H1 (cell line): Measurements from ENCODE around the gene UGGT2. TPM values are rescaled to one million over a fixed set of nuclear protein-coding genes. Genes with fewer than 3 reads are reported as not detected.

ENCODE experiments used
- CTCF ChIA-PET: fragments of 300-600 bp; sonication (Branson Sonifier 250); formaldehyde crosslinking; loops from one replicate; lab custom pipeline; 2021; ENCODE audit not compliant: partially characterized antibody; lab: Charles Lee
- POLR2A ChIA-PET: fragments of 300-600 bp; sonication (Branson Sonifier 250); formaldehyde crosslinking; loops from one replicate; lab custom pipeline; 2021; ENCODE audit warnings: inconsistent platforms; ENCODE audit not compliant: partially characterized antibody; lab: Charles Lee
- DNase-seq, 2 experiments: peaks; one replicate each; pipeline versions ENCODE4 v3.0.0 to v3.0.0-alpha.2; 2010 to 2022; ENCODE audit warnings: low spot score in 2 of 2, low read depth in 1 of 2, mixed read lengths in 1 of 2
- FAIRE-seq: peaks from 2 replicates; lab custom pipeline; 2011; peaks lifted over from hg19 to GRCh38; lab: Jason Lieb, UNC
- H2AFZ ChIP-seq: 2 replicates; pipeline ENCODE4 v1.8.1; 2012; ENCODE audit warnings: low read length, inconsistent platforms
- H2AK5ac ChIP-seq: 2 replicates; pipeline ENCODE4 v1.6.1; 2013; ENCODE audit warnings: low read depth, low read length
- H2BK120ac ChIP-seq: replicated peaks from 2 replicates; pipeline ENCODE3; 2013; ENCODE audit warnings: low read depth, low read length, inconsistent platforms
- H2BK12ac ChIP-seq: 2 replicates; pipeline ENCODE4 v1.6.1; 2013; ENCODE audit warnings: low read depth, low read length
- H2BK15ac ChIP-seq: 2 replicates; pipeline ENCODE4 v1.6.1; 2013; ENCODE audit warnings: low read length
- H2BK20ac ChIP-seq: 2 replicates; pipeline ENCODE4 v1.6.1; 2013; ENCODE audit warnings: low read length
- H2BK5ac ChIP-seq: 2 replicates; pipeline ENCODE4 v1.6.1; 2013; ENCODE audit warnings: low read depth, low read length
- H3K14ac ChIP-seq: 2 replicates; pipeline ENCODE4 v1.6.1; 2013; ENCODE audit warnings: inconsistent platforms; ENCODE audit not compliant: insufficient read length
- H3K18ac ChIP-seq: 2 replicates; pipeline ENCODE4 v1.6.1; 2013; ENCODE audit warnings: low read length; ENCODE audit errors: extremely low read depth
- H3K23ac ChIP-seq: 2 replicates; pipeline ENCODE4 v1.6.1; 2013; ENCODE audit warnings: inconsistent platforms; ENCODE audit not compliant: insufficient read length
- H3K23me2 ChIP-seq: 2 replicates; pipeline ENCODE4 v1.6.1; 2013; ENCODE audit warnings: low read depth, low read length
- H3K27ac ChIP-seq: 2 replicates; pipeline ENCODE4 v1.6.1; 2011; ENCODE audit warnings: low read depth, low read length, inconsistent platforms
- H3K27me3 ChIP-seq, 4 experiments: replicated peaks in 1 of 4; 1 replicate in 1 of 4; 2 replicates in 3 of 4; pipeline versions ENCODE4 v1.6.1 to v1.8.1; 2011 to 2013; ENCODE audit warnings: low read length in 3 of 4, mild to moderate bottlenecking in 3 of 4, inconsistent platforms in 2 of 4, mixed read lengths in 2 of 4, moderate library complexity in 1 of 4; ENCODE audit not compliant: control insufficient read depth in 3 of 4, insufficient read depth in 3 of 4; ENCODE audit errors: extremely low read depth in 1 of 4
- H3K36me3 ChIP-seq, 4 experiments: 2 replicates each; pipeline versions ENCODE4 v1.6.1 to v1.8.1; 2011 to 2013; ENCODE audit warnings: mild to moderate bottlenecking in 4 of 4, low read length in 3 of 4, moderate library complexity in 2 of 4, control low read depth in 1 of 4, inconsistent platforms in 1 of 4; ENCODE audit not compliant: insufficient read depth in 4 of 4, control insufficient read depth in 2 of 4
- H3K4ac ChIP-seq: replicated peaks from 2 replicates; pipeline ENCODE3; 2013; ENCODE audit warnings: low read length, low read depth, mixed read lengths, inconsistent platforms; ENCODE audit not compliant: insufficient read length
- H3K4me1 ChIP-seq, 4 experiments: replicated peaks in 1 of 4; 1 replicate in 1 of 4; 2 replicates in 3 of 4; pipeline versions ENCODE4 v1.6.1 to v1.8.1; 2011 to 2013; ENCODE audit warnings: low read length in 3 of 4, inconsistent platforms in 2 of 4, mixed read lengths in 1 of 4; ENCODE audit not compliant: insufficient read depth in 4 of 4, control insufficient read depth in 3 of 4
- H3K4me2 ChIP-seq, 2 experiments: 2 replicates each; pipeline versions ENCODE4 v1.6.1 to v1.8.1; 2011 to 2013; ENCODE audit warnings: low read depth in 2 of 2, low read length in 2 of 2, control low read depth in 1 of 2, inconsistent platforms in 1 of 2, mild to moderate bottlenecking in 1 of 2; ENCODE audit not compliant: insufficient read depth in 1 of 2
- H3K4me3 ChIP-seq, 4 experiments: fragments of 200-600, 300-600 bp in 1 of 4; sonication (generic), shearing (Covaris generic), sonication (Bioruptor Twin) in 1 of 4; 2 replicates each; pipeline versions ENCODE4 v1.5.1 to v1.8.1; 2011 to 2016; ENCODE audit warnings: low read length in 4 of 4, low read depth in 3 of 4, control low read depth in 2 of 4, inconsistent platforms in 2 of 4, mild to moderate bottlenecking in 2 of 4, mixed read lengths in 1 of 4, moderate library complexity in 1 of 4; ENCODE audit not compliant: insufficient read depth in 2 of 4; ENCODE audit errors: extremely low read depth in 1 of 4
- H3K56ac ChIP-seq: replicated peaks from 2 replicates; pipeline ENCODE3; 2013; ENCODE audit warnings: low read depth, mild to moderate bottlenecking, mixed read lengths, low read length, inconsistent platforms; ENCODE audit not compliant: insufficient read length
- H3K79me1 ChIP-seq: 2 replicates; pipeline ENCODE4 v1.6.1; 2013; ENCODE audit warnings: low read depth, low read length, control low read depth
- H3K79me2 ChIP-seq, 2 experiments: 2 replicates each; pipeline versions ENCODE4 v1.6.1 to v1.8.1; 2012 to 2013; ENCODE audit warnings: low read length in 2 of 2, mild to moderate bottlenecking in 2 of 2, inconsistent platforms in 1 of 2; ENCODE audit not compliant: insufficient read depth in 2 of 2, control insufficient read depth in 1 of 2
- H3K9ac ChIP-seq, 4 experiments: replicated peaks in 1 of 4; 1 replicate in 1 of 4; 2 replicates in 3 of 4; pipeline versions ENCODE4 v1.6.1 to v1.8.1; 2011 to 2013; ENCODE audit warnings: low read depth in 3 of 4, low read length in 3 of 4, control low read depth in 2 of 4, mild to moderate bottlenecking in 2 of 4, moderate library complexity in 2 of 4, inconsistent platforms in 1 of 4; ENCODE audit errors: extremely low read depth in 1 of 4
- H3K9me3 ChIP-seq, 2 experiments: 2 replicates each; pipeline versions ENCODE4 v1.6.1 to v1.8.1; 2012 to 2013; ENCODE audit warnings: mild to moderate bottlenecking in 2 of 2, moderate library complexity in 2 of 2, control low read depth in 1 of 2, inconsistent platforms in 1 of 2, low read depth in 1 of 2, low read length in 1 of 2, mixed read lengths in 1 of 2; ENCODE audit not compliant: insufficient read depth in 2 of 2
- H4K20me1 ChIP-seq, 2 experiments: replicated peaks in 1 of 2; 2 replicates each; pipeline versions ENCODE3 to v1.8.1; 2011 to 2013; ENCODE audit warnings: inconsistent platforms in 2 of 2, low read length in 2 of 2, mild to moderate bottlenecking in 1 of 2; ENCODE audit not compliant: insufficient read depth in 2 of 2, control insufficient read depth in 1 of 2
- H4K5ac ChIP-seq: 2 replicates; pipeline ENCODE4 v1.6.1; 2013; ENCODE audit warnings: low read length, low read depth, mixed read lengths, inconsistent platforms; ENCODE audit not compliant: insufficient read length
- H4K8ac ChIP-seq: 2 replicates; pipeline ENCODE4 v1.8.0; 2013; ENCODE audit warnings: mild to moderate bottlenecking, moderate library complexity, low read length, inconsistent platforms; ENCODE audit not compliant: insufficient read depth; ENCODE audit errors: extremely low read depth
- H4K91ac ChIP-seq: replicated peaks from 2 replicates; pipeline ENCODE3; 2013; ENCODE audit warnings: low read length, mixed read lengths, inconsistent platforms; ENCODE audit not compliant: insufficient read length
- RNF2 ChIP-seq: fragments of 200-900, 300-1000 bp; sonication (generic); IDR thresholded peaks from 2 replicates; pipeline ENCODE4 v1.7.1; 2016; ENCODE audit warnings: borderline replicate concordance, low read depth, mild to moderate bottlenecking, antibody characterized with exemption, low read length; ENCODE audit not compliant: poor library complexity, severe bottlenecking; ENCODE audit errors: missing control alignments
- ZNF274 ChIP-seq: IDR thresholded peaks from 2 replicates; pipeline ENCODE4 v1.7.0; 2012; ENCODE audit warnings: low read length, borderline replicate concordance; ENCODE audit errors: extremely low read depth
- WGBS, 2 experiments: shearing (Covaris generic) in 1 of 2; methylation state at CpG; one replicate each; pipeline versions ENCODE4 v1.1.6 to v1.1.7; 2013 to 2015; ENCODE audit warnings: low lambda C conversion rate in 2 of 2, mixed read lengths in 2 of 2, inconsistent platforms in 1 of 2, low coverage in 1 of 2, missing lambda C conversion rate in 1 of 2; ENCODE audit not compliant: insufficient replicate concordance in 2 of 2, insufficient coverage in 1 of 2, insufficient read length in 1 of 2; ENCODE audit errors: extremely low coverage in 1 of 2, missing lambda C conversion rate in 1 of 2; 5-methylcytosine and 5-hydroxymethylcytosine counted together
- polyA plus RNA-seq, 7 experiments: library from polyadenylated mRNA; depleted of rRNA in 3 of 7; stranded (reverse) in 5 of 7; unstranded in 2 of 7; fragments of >200 nt in 5 of 7; fragments of 200-250 nt in 2 of 7; gene quantifications; 1 replicate in 5 of 7; 2 replicates in 1 of 7; 4 replicates in 1 of 7; pipeline versions ENCODE4 v1.2.1 to v1.2.3, GENCODE V29; 2011 to 2013; ENCODE audit warnings: missing spikeins in 2 of 7, mixed read lengths in 2 of 7
- total RNA-seq: library from RNA; stranded (reverse); fragmentation: NEBNext Ultra II Directional; extraction: Animal tissue kit (Norgen Biotek cat#: 25700); gene quantifications from 2 replicates; pipeline ENCODE4 v1.2.1, GENCODE V29; 2021
- TF ChIP-seq, protein P1 (sequence below): IDR thresholded peaks from 2 replicates; pipeline ENCODE4 v1.6.1; 2012; ENCODE audit warnings: inconsistent platforms

The UGGT2 gene
- total and polyA plus RNA-seq, 2 of the 8 experiments (the other 6 are each of a cell fraction or from before 2014, with no cell fraction given), result 5.9 to 25.1 TPM

- no peak for TF ChIP-seq RNF2
- TF ChIP-seq, protein P1, sequence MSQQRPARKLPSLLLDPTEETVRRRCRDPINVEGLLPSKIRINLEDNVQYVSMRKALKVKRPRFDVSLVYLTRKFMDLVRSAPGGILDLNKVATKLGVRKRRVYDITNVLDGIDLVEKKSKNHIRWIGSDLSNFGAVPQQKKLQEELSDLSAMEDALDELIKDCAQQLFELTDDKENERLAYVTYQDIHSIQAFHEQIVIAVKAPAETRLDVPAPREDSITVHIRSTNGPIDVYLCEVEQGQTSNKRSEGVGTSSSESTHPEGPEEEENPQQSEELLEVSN, result no peak
- no peak for TF ChIP-seq ZNF274
- H3K23me2 ChIP-seq, result no peaks in the 10 kb centered on the region; the same call in 1 of the 2 replicates
- H3K79me1 ChIP-seq, result no peaks in the 10 kb centered on the region
- H3K36me3 ChIP-seq, result no peaks in the 10 kb centered on the region
- no peak overlapping the region for H2BK5ac ChIP-seq
- H2AFZ ChIP-seq, result peak overlapping the region; percentile 49; the same call in 1 of the 2 replicates
- H2BK120ac ChIP-seq, result no peak overlapping the region
- H3K14ac ChIP-seq, result no peak overlapping the region
- H3K4ac ChIP-seq, result no peak overlapping the region
- no peaks in the 10 kb centered on the region for H3K27me3 ChIP-seq
- H4K20me1 ChIP-seq, result no peaks in the 10 kb centered on the region
- ChIA-PET POLR2A (interaction anchor here (1.7 kb wide), 1 partner anchor 27 kb away, joined by 5 read pairs; the partner anchor contains the start of gene UGGT2), CTCF (interaction anchor here (0.6 to 4.9 kb wide), 6 partner anchors 11 to 924 kb away, joined by 3 to 37 read pairs (median 3); no protein-coding TSS in a partner anchor)
- H3K79me2 ChIP-seq, result no peaks in the 10 kb centered on the region
- no peak overlapping the region for H3K23ac ChIP-seq
- H4K8ac ChIP-seq, result no peak overlapping the region
- H3K27ac ChIP-seq, result no peak overlapping the region
- H4K91ac ChIP-seq, result no peak overlapping the region
- WGBS, 2 experiments, result 79% methylated on average over 5 of the region's 5 CpGs; no CpG with 5 or more reads in 1 of the 2 experiments
- H3K9me3 ChIP-seq, result no peaks in the 10 kb centered on the region
- FAIRE-seq (no peak), DNase-seq (no peak)
- no peak overlapping the region for H4K5ac ChIP-seq
- no peak overlapping the region for H3K18ac ChIP-seq
- H3K4me1 ChIP-seq, result no peaks in the 10 kb centered on the region
- H2AK5ac ChIP-seq, result no peak overlapping the region
- no peak overlapping the region for H2BK20ac ChIP-seq
- H2BK15ac ChIP-seq, result no peak overlapping the region
- no peak overlapping the region for H3K4me2 ChIP-seq
- no peak overlapping the region for H2BK12ac ChIP-seq
- H3K9ac ChIP-seq, result no peak overlapping the region
- H3K4me3 ChIP-seq, result no peak overlapping the region
- no peak overlapping the region for H3K56ac ChIP-seq
Observed at GRCh38 chr13:96080676-96081075, 27.5 kb upstream of the UGGT2 start.
